Nephron (organoid): ENCODE results near the gene KMT2E.

Source experiments
- H3K27ac Mint-ChIP-seq, 3 experiments: 2 replicates each; pipeline ENCODE4 v1.8.0; 2020; ENCODE audit warnings: mixed read lengths in 3 of 3, mild to moderate bottlenecking in 2 of 3, moderate library complexity in 1 of 3
- H3K27me3 Mint-ChIP-seq: 2 replicates; pipeline ENCODE4 v1.8.0; 2021; ENCODE audit warnings: low read depth, mild to moderate bottlenecking, moderate library complexity, mixed read lengths
- H3K36me3 Mint-ChIP-seq: 2 replicates; pipeline ENCODE4 v1.8.0; 2020; ENCODE audit warnings: low read depth, mixed read lengths
- H3K4me1 Mint-ChIP-seq: 2 replicates; pipeline ENCODE4 v1.8.0; 2020; ENCODE audit warnings: mixed read lengths
- H3K4me3 Mint-ChIP-seq, 3 experiments: 2 replicates each; pipeline ENCODE4 v1.8.0; 2020; ENCODE audit warnings: mild to moderate bottlenecking in 3 of 3, mixed read lengths in 3 of 3, moderate library complexity in 2 of 3
- H3K9me3 Mint-ChIP-seq: 2 replicates; pipeline ENCODE4 v1.8.0; 2020; ENCODE audit warnings: mixed read lengths
- CTCF ChIP-seq, 3 experiments: fragments of 200-600 bp; sonication (generic); IDR thresholded peaks; one replicate each; pipeline ENCODE4 v1.5.0; 2021; ENCODE audit warnings: antibody characterized with exemption in 3 of 3; ENCODE audit not compliant: unreplicated experiment in 3 of 3

KMT2E gene

GRCh38 chr7:105060437-105060836 lies 46.4 kb downstream of the KMT2E start:
- H3K4me3 Mint-ChIP-seq, result no peak overlapping the region
- TF ChIP-seq CTCF (IDR thresholded peaks at IDR 0.05; ENCODE audit: unreplicated experiment in 3 of 3), result no peak
- peaks cover 37% of the 10 kb centered on the region for H3K36me3 Mint-ChIP-seq
- H3K9me3 Mint-ChIP-seq, result no peaks in the 10 kb centered on the region
- H3K27ac Mint-ChIP-seq, result no peak overlapping the region
- peaks cover 6% of the 10 kb centered on the region for H3K4me1 Mint-ChIP-seq
- H3K27me3 Mint-ChIP-seq, result no peaks in the 10 kb centered on the region

GRCh38 chr7:105060923-105061322 lies 46.9 kb downstream of the KMT2E start:
- Mint-ChIP-seq H3K36me3 (peaks cover 37% of the 10 kb centered on the region), H3K27me3 (no peaks in the 10 kb centered on the region)

GRCh38 chr7:105065104-105065503 lies 51.1 kb downstream of the KMT2E start:
- no peaks in the 10 kb centered on the region for H3K27me3 Mint-ChIP-seq
- no peak overlapping the region for H3K27ac Mint-ChIP-seq
- TF ChIP-seq CTCF (IDR thresholded peaks at IDR 0.05; ENCODE audit: unreplicated experiment in 3 of 3), result no peak
- H3K36me3 Mint-ChIP-seq, result peaks cover 53% of the 10 kb centered on the region
- H3K4me3 Mint-ChIP-seq, result no peak overlapping the region
- no peaks in the 10 kb centered on the region for H3K4me1 Mint-ChIP-seq
- no peaks in the 10 kb centered on the region for H3K9me3 Mint-ChIP-seq

More at GRCh38 chr7:105060923-105061322, 46.9 kb downstream of the KMT2E start:
- TF ChIP-seq CTCF (IDR thresholded peaks at IDR 0.05; ENCODE audit: unreplicated experiment in 3 of 3), result no peak
- H3K4me1 Mint-ChIP-seq, result peaks cover 1% of the 10 kb centered on the region
- H3K27ac Mint-ChIP-seq, result no peak overlapping the region
- H3K4me3 Mint-ChIP-seq, result no peak overlapping the region
- no peaks in the 10 kb centered on the region for H3K9me3 Mint-ChIP-seq

GRCh38 chr7:105067691-105068090 lies 53.7 kb downstream of the KMT2E start:
- H3K27me3 Mint-ChIP-seq, result no peaks in the 10 kb centered on the region
- H3K36me3 Mint-ChIP-seq, result peaks cover 72% of the 10 kb centered on the region
- no peak overlapping the region for H3K4me3 Mint-ChIP-seq
- H3K9me3 Mint-ChIP-seq, result no peaks in the 10 kb centered on the region
- H3K4me1 Mint-ChIP-seq, result no peaks in the 10 kb centered on the region
- H3K27ac Mint-ChIP-seq, result no peak overlapping the region
- no peak for TF ChIP-seq CTCF (IDR thresholded peaks at IDR 0.05; ENCODE audit: unreplicated experiment in 3 of 3)

- Mint-ChIP-seq H3K36me3 (peaks cover 61% of the 10 kb centered on the region), H3K4me1 (no peaks in the 10 kb centered on the region), H3K9me3 (no peaks in the 10 kb centered on the region), H3K4me3 (no peak overlapping the region), H3K27me3 (no peaks in the 10 kb centered on the region), H3K27ac (no peak overlapping the region)
- TF ChIP-seq CTCF (IDR thresholded peaks at IDR 0.05; ENCODE audit: unreplicated experiment in 3 of 3), result no peak
These were observed 54.9 kb downstream of the KMT2E start for GRCh38 chr7:105068886-105069285.

- Mint-ChIP-seq H3K27me3 (no peaks in the 10 kb centered on the region), H3K4me3 (no peak overlapping the region), H3K36me3 (peaks cover 77% of the 10 kb centered on the region), H3K27ac (no peak overlapping the region), H3K9me3 (no peaks in the 10 kb centered on the region), H3K4me1 (no peaks in the 10 kb centered on the region)
- no peak for TF ChIP-seq CTCF (IDR thresholded peaks at IDR 0.05; ENCODE audit: unreplicated experiment in 3 of 3)
These were observed 59.1 kb downstream of the KMT2E start for GRCh38 chr7:105073143-105073542.
